PFSK-1 (cell line): Measurements from ENCODE around the gene FOXO1.

Source experiments
- FOXP2 ChIP-seq: optimal IDR thresholded peaks from 2 replicates; pipeline ENCODE3; 2011; ENCODE audit warnings: borderline replicate concordance, control low read depth, inconsistent platforms; ENCODE audit not compliant: insufficient read depth; ENCODE audit errors: extremely low read length, extremely low read depth
- POLR2AphosphoS5 ChIP-seq: IDR thresholded peaks from 2 replicates; pipeline ENCODE4 v1.6.1; 2012; ENCODE audit warnings: low read depth, mild to moderate bottlenecking, control low read depth, low read length, moderate library complexity
- SIN3A ChIP-seq: IDR thresholded peaks from 2 replicates; pipeline ENCODE4 v1.6.1; 2012; ENCODE audit warnings: mild to moderate bottlenecking, low read length, moderate library complexity, borderline replicate concordance; ENCODE audit not compliant: insufficient read depth
- TF ChIP-seq, protein P1 (sequence below), 2 experiments: IDR thresholded peaks; 2 replicates each; pipeline versions ENCODE4 v1.6.1 to v1.8.0; 2011 to 2012; ENCODE audit warnings: low read depth in 2 of 2, low read length in 2 of 2, control low read depth in 1 of 2, inconsistent platforms in 1 of 2, mild to moderate bottlenecking in 1 of 2, moderate library complexity in 1 of 2; ENCODE audit not compliant: insufficient read depth in 1 of 2

DNA sequence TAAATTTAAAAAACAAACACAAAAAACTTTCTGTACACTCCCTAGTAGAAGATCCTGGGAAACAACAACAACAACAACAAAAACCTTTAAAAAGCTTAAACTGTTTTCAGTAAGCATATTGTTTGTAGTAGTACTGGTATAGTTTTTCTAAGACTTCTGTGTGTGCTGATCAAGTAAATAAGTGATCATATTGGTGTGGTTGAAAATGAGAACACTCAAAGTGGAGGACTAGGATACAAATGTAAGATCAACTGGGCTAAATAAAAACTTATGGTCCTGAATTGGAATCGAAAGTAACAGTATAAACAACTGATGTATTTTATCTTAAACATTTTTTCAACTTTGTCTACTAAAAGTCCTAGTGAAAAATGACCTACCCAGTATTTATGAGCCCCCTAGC lies 135.5 kb downstream of the FOXO1 start:
- TF ChIP-seq, protein P1, sequence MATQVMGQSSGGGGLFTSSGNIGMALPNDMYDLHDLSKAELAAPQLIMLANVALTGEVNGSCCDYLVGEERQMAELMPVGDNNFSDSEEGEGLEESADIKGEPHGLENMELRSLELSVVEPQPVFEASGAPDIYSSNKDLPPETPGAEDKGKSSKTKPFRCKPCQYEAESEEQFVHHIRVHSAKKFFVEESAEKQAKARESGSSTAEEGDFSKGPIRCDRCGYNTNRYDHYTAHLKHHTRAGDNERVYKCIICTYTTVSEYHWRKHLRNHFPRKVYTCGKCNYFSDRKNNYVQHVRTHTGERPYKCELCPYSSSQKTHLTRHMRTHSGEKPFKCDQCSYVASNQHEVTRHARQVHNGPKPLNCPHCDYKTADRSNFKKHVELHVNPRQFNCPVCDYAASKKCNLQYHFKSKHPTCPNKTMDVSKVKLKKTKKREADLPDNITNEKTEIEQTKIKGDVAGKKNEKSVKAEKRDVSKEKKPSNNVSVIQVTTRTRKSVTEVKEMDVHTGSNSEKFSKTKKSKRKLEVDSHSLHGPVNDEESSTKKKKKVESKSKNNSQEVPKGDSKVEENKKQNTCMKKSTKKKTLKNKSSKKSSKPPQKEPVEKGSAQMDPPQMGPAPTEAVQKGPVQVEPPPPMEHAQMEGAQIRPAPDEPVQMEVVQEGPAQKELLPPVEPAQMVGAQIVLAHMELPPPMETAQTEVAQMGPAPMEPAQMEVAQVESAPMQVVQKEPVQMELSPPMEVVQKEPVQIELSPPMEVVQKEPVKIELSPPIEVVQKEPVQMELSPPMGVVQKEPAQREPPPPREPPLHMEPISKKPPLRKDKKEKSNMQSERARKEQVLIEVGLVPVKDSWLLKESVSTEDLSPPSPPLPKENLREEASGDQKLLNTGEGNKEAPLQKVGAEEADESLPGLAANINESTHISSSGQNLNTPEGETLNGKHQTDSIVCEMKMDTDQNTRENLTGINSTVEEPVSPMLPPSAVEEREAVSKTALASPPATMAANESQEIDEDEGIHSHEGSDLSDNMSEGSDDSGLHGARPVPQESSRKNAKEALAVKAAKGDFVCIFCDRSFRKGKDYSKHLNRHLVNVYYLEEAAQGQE (IDR thresholded peaks at IDR 0.05; ENCODE audit: insufficient read depth in 1 of 2, low read depth in 2 of 2, low read length in 2 of 2) = no peak
- TF ChIP-seq POLR2AphosphoS5 = no peak
- TF ChIP-seq FOXP2 = no peak
- TF ChIP-seq SIN3A = no peak
